PC-9 (cell line): ENCODE data around the gene SYNPO.

Experiments used
- EZH2 ChIP-seq: fragments of 200-600 bp; sonication (generic); IDR thresholded peaks from 2 replicates; pipeline ENCODE4 v1.8.0; 2017; ENCODE audit warnings: antibody characterized with exemption, low read depth
- TF ChIP-seq, protein P1 (sequence below): fragments of 200-600 bp; sonication (generic); conservative IDR thresholded peaks from 2 replicates; pipeline ENCODE4 v1.6.1; 2017; ENCODE audit warnings: mixed run types, antibody characterized with exemption, mild to moderate bottlenecking, moderate library complexity

GRCh38 chr5:150604010-150604409, 36.5 kb upstream of the SYNPO start:
- TF ChIP-seq, protein P1, sequence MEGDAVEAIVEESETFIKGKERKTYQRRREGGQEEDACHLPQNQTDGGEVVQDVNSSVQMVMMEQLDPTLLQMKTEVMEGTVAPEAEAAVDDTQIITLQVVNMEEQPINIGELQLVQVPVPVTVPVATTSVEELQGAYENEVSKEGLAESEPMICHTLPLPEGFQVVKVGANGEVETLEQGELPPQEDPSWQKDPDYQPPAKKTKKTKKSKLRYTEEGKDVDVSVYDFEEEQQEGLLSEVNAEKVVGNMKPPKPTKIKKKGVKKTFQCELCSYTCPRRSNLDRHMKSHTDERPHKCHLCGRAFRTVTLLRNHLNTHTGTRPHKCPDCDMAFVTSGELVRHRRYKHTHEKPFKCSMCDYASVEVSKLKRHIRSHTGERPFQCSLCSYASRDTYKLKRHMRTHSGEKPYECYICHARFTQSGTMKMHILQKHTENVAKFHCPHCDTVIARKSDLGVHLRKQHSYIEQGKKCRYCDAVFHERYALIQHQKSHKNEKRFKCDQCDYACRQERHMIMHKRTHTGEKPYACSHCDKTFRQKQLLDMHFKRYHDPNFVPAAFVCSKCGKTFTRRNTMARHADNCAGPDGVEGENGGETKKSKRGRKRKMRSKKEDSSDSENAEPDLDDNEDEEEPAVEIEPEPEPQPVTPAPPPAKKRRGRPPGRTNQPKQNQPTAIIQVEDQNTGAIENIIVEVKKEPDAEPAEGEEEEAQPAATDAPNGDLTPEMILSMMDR: no peak
- TF ChIP-seq EZH2: no peak
